ENCODE measurements around the gene PLCB4. TPM values are rescaled to one million over a fixed set of nuclear protein-coding genes. Genes with fewer than 3 reads are reported as not detected.

The PLCB4 gene
- total and polyA plus RNA-seq, 2 experiments from 2014 or later: 6.5 to 16.1 TPM

DNA sequence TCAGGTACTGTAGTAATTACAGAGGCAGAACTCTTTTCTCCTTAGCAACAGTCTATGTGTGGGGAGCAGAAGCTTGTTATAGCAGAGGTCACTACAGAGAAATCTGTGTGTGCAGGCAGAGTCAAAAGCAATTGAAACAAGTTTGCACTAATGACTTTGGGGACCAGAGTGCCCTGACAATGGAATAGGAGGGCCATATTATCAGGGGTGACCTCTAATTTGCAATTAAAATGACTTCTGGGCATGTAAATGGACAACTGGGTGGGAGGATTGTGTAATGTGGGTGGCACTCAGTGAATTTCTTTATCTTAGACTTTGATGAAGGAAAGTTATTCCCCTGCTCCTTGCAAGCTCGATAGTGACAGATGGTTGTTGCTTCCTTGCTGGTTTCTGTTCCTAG is 127.2 kb downstream of the PLCB4 start:
- Histone ChIP-seq H2AFZ (no peak overlapping the region), H3K9me2 (ENCODE audit: insufficient read depth) (0 out of 2 replicates have a peak, but pooled peaks cover 6% of the 10 kb centered on the region), H3K4me2 (0 out of 2 replicates have a peak overlapping the region, but pooled peaks have one; percentile 2), H3K4me3 (no peak overlapping the region), H3K27me3 (ENCODE audit: insufficient read depth) (no peaks in the 10 kb centered on the region), H3K4me1 (ENCODE audit: insufficient read depth) (peaks cover 19% of the 10 kb centered on the region), H3K36me3 (ENCODE audit: insufficient read depth) (no peaks in the 10 kb centered on the region), H3K79me2 (replicated peaks; ENCODE audit: insufficient read depth) (no peaks in the 10 kb centered on the region; the same call in 1 of the 2 replicates), H4K20me1 (replicated peaks; ENCODE audit: insufficient read depth) (no peaks in the 10 kb centered on the region), H3K27ac (ENCODE audit: low read depth) (no peak overlapping the region), H3F3A (replicated peaks; ENCODE audit: low read depth) (no peaks in the 10 kb centered on the region)
- ATAC-seq (no peak), DNase-seq (ENCODE audit: low spot score) (no peak)
- no peaks in the 10 kb centered on the region for H3K36me3 Mint-ChIP-seq (ENCODE audit: low read depth)
- peaks cover 2% of the 10 kb centered on the region for H3K27me3 Mint-ChIP-seq (ENCODE audit: insufficient read depth, low read depth, poor library complexity)
- no peaks in the 10 kb centered on the region for H3K9me3 Mint-ChIP-seq
- H3K27ac Mint-ChIP-seq: no peak overlapping the region
- H3K4me3 Mint-ChIP-seq: no peak overlapping the region
- TF ChIP-seq JUNB (IDR thresholded peaks at IDR 0.05; ENCODE audit: unreplicated experiment) (no peak), EZH2 (IDR thresholded peaks at IDR 0.05; ENCODE audit: low read depth, unreplicated experiment) (no peak)
- H3K4me1 Mint-ChIP-seq: peaks cover 25% of the 10 kb centered on the region; the same call in 2 of the 3 replicates

DNA sequence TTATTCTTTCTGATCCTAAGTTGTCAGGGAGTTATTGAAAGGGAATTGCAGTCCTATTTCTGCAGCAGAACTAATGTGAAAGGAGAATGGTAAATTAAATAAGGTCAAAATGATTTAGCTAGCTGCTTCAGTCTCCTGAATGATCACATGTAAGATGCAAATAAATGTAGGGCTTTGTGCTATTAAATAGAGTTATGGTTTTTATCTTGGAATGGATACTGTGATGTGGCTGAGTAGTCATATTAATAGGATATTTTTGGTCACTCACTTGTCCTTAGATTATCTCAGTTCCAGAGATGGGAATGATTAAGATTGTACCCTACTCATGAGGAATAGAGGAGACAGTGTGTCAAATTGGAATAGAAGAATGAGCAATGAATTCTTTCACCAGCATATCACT is 129.6 kb downstream of the PLCB4 start:
- no peak overlapping the region for H3K4me3 ChIP-seq
- H3K27me3 ChIP-seq (ENCODE audit: insufficient read depth): no peaks in the 10 kb centered on the region
- peaks cover 19% of the 10 kb centered on the region for H3K4me1 ChIP-seq (ENCODE audit: insufficient read depth)
- no peak overlapping the region for H3K4me2 ChIP-seq
- no peaks in the 10 kb centered on the region for H3K79me2 ChIP-seq (replicated peaks; ENCODE audit: insufficient read depth)
- H3F3A ChIP-seq (replicated peaks; ENCODE audit: low read depth): no peaks in the 10 kb centered on the region
- Mint-ChIP-seq H3K4me1 (peaks cover 27% of the 10 kb centered on the region), H3K36me3 (ENCODE audit: low read depth) (no peaks in the 10 kb centered on the region; the same call in 2 of the 3 replicates), H3K27me3 (ENCODE audit: insufficient read depth, low read depth, poor library complexity) (peaks cover 2% of the 10 kb centered on the region), H3K9me3 (no peaks in the 10 kb centered on the region), H3K27ac (no peak overlapping the region), H3K4me3 (no peak overlapping the region)
- H3K9me2 ChIP-seq (ENCODE audit: insufficient read depth): no peaks in the 10 kb centered on the region
- DNase-seq (ENCODE audit: low spot score): no peak
- TF ChIP-seq EZH2phosphoT487 (IDR thresholded peaks at IDR 0.05; ENCODE audit: unreplicated experiment) (no peak), ZNF331 (CRISPR knock-in tag; IDR thresholded peaks at IDR 0.05; ENCODE audit: low read depth) (no peak), EZH2 (IDR thresholded peaks at IDR 0.05; ENCODE audit: low read depth, unreplicated experiment) (no peak), STAT1 (IDR thresholded peaks at IDR 0.05; ENCODE audit: unreplicated experiment) (no peak), POLR2AphosphoS5 (IDR thresholded peaks at IDR 0.05; ENCODE audit: low read depth) (no peak), ETS1 (IDR thresholded peaks at IDR 0.05) (no peak), ZNF114 (CRISPR knock-in tag; IDR thresholded peaks at IDR 0.05) (no peak)
- TF ChIP-seq, protein P1, sequence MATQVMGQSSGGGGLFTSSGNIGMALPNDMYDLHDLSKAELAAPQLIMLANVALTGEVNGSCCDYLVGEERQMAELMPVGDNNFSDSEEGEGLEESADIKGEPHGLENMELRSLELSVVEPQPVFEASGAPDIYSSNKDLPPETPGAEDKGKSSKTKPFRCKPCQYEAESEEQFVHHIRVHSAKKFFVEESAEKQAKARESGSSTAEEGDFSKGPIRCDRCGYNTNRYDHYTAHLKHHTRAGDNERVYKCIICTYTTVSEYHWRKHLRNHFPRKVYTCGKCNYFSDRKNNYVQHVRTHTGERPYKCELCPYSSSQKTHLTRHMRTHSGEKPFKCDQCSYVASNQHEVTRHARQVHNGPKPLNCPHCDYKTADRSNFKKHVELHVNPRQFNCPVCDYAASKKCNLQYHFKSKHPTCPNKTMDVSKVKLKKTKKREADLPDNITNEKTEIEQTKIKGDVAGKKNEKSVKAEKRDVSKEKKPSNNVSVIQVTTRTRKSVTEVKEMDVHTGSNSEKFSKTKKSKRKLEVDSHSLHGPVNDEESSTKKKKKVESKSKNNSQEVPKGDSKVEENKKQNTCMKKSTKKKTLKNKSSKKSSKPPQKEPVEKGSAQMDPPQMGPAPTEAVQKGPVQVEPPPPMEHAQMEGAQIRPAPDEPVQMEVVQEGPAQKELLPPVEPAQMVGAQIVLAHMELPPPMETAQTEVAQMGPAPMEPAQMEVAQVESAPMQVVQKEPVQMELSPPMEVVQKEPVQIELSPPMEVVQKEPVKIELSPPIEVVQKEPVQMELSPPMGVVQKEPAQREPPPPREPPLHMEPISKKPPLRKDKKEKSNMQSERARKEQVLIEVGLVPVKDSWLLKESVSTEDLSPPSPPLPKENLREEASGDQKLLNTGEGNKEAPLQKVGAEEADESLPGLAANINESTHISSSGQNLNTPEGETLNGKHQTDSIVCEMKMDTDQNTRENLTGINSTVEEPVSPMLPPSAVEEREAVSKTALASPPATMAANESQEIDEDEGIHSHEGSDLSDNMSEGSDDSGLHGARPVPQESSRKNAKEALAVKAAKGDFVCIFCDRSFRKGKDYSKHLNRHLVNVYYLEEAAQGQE (IDR thresholded peaks at IDR 0.05; ENCODE audit: unreplicated experiment): no peak
- TF ChIP-seq, protein P2, sequence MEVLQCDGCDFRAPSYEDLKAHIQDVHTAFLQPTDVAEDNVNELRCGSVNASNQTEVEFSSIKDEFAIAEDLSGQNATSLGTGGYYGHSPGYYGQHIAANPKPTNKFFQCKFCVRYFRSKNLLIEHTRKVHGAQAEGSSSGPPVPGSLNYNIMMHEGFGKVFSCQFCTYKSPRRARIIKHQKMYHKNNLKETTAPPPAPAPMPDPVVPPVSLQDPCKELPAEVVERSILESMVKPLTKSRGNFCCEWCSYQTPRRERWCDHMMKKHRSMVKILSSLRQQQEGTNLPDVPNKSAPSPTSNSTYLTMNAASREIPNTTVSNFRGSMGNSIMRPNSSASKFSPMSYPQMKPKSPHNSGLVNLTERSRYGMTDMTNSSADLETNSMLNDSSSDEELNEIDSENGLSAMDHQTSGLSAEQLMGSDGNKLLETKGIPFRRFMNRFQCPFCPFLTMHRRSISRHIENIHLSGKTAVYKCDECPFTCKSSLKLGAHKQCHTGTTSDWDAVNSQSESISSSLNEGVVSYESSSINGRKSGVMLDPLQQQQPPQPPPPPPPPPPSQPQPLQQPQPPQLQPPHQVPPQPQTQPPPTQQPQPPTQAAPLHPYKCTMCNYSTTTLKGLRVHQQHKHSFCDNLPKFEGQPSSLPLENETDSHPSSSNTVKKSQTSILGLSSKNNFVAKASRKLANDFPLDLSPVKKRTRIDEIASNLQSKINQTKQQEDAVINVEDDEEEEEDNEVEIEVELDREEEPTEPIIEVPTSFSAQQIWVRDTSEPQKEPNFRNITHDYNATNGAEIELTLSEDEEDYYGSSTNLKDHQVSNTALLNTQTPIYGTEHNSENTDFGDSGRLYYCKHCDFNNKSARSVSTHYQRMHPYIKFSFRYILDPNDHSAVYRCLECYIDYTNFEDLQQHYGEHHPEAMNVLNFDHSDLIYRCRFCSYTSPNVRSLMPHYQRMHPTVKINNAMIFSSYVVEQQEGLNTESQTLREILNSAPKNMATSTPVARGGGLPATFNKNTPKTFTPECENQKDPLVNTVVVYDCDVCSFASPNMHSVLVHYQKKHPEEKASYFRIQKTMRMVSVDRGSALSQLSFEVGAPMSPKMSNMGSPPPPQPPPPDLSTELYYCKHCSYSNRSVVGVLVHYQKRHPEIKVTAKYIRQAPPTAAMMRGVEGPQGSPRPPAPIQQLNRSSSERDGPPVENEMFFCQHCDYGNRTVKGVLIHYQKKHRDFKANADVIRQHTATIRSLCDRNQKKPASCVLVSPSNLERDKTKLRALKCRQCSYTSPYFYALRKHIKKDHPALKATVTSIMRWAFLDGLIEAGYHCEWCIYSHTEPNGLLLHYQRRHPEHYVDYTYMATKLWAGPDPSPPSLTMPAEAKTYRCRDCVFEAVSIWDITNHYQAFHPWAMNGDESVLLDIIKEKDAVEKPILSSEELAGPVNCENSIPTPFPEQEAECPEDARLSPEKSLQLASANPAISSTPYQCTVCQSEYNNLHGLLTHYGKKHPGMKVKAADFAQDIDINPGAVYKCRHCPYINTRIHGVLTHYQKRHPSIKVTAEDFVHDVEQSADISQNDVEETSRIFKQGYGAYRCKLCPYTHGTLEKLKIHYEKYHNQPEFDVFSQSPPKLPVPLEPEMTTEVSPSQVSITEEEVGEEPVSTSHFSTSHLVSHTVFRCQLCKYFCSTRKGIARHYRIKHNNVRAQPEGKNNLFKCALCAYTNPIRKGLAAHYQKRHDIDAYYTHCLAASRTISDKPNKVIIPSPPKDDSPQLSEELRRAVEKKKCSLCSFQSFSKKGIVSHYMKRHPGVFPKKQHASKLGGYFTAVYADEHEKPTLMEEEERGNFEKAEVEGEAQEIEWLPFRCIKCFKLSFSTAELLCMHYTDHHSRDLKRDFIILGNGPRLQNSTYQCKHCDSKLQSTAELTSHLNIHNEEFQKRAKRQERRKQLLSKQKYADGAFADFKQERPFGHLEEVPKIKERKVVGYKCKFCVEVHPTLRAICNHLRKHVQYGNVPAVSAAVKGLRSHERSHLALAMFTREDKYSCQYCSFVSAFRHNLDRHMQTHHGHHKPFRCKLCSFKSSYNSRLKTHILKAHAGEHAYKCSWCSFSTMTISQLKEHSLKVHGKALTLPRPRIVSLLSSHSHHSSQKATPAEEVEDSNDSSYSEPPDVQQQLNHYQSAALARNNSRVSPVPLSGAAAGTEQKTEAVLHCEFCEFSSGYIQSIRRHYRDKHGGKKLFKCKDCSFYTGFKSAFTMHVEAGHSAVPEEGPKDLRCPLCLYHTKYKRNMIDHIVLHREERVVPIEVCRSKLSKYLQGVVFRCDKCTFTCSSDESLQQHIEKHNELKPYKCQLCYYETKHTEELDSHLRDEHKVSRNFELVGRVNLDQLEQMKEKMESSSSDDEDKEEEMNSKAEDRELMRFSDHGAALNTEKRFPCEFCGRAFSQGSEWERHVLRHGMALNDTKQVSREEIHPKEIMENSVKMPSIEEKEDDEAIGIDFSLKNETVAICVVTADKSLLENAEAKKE (CRISPR knock-in tag; IDR thresholded peaks at IDR 0.05): no peak
- no peaks in the 10 kb centered on the region for H3K36me3 ChIP-seq (ENCODE audit: insufficient read depth)
- no peak for ATAC-seq
- no peaks in the 10 kb centered on the region for H4K20me1 ChIP-seq (replicated peaks; ENCODE audit: insufficient read depth)
- no peak overlapping the region for H2AFZ ChIP-seq
- no peak overlapping the region for H3K27ac ChIP-seq (ENCODE audit: low read depth)

Measured in GM23338 (cell line).